H9 (cell line): ENCODE measurements around the gene GAL3ST2. TPM values are rescaled to one million over a fixed set of nuclear protein-coding genes. Genes with fewer than 3 reads are reported as not detected.

ENCODE experiments used
- DNase-seq: peaks from one replicate; pipeline ENCODE4 v3.0.0-alpha.2; 2017
- H2AFZ ChIP-seq: one replicate; pipeline ENCODE4 v1.6.1; 2013; ENCODE audit warnings: mild to moderate bottlenecking, low read length, control low read depth, moderate library complexity
- H2AK5ac ChIP-seq: 2 replicates; pipeline ENCODE4 v1.6.1; 2013; ENCODE audit warnings: low read length, control low read depth, mixed read lengths; ENCODE audit not compliant: insufficient read length
- H2BK120ac ChIP-seq: one replicate; pipeline ENCODE4 v1.6.1; 2013; ENCODE audit warnings: low read depth, mild to moderate bottlenecking, low read length, control low read depth, inconsistent platforms; ENCODE audit not compliant: poor library complexity, severe bottlenecking
- H2BK12ac ChIP-seq: 2 replicates; pipeline ENCODE4 v1.6.1; 2013; ENCODE audit warnings: low read length, control low read depth, mixed read lengths, low read depth; ENCODE audit not compliant: insufficient read length
- H2BK15ac ChIP-seq: 2 replicates; pipeline ENCODE4 v1.6.1; 2013; ENCODE audit warnings: low read depth, low read length, control low read depth
- H2BK20ac ChIP-seq: one replicate; pipeline ENCODE4 v1.6.1; 2013; ENCODE audit warnings: low read depth, mild to moderate bottlenecking, low read length, control low read depth, inconsistent platforms; ENCODE audit not compliant: poor library complexity, severe bottlenecking
- H2BK5ac ChIP-seq: 2 replicates; pipeline ENCODE4 v1.6.1; 2013; ENCODE audit warnings: low read length, control low read depth, mixed read lengths; ENCODE audit not compliant: insufficient read length
- H3K14ac ChIP-seq: 2 replicates; pipeline ENCODE4 v1.6.1; 2013; ENCODE audit warnings: low read length, control low read depth; ENCODE audit not compliant: insufficient read depth
- H3K18ac ChIP-seq: 2 replicates; pipeline ENCODE4 v1.6.1; 2013; ENCODE audit warnings: low read depth, mild to moderate bottlenecking, mixed read lengths, low read length, control low read depth; ENCODE audit not compliant: insufficient read length
- H3K23ac ChIP-seq: 2 replicates; pipeline ENCODE4 v1.6.1; 2013; ENCODE audit warnings: low read length, control low read depth, mixed read lengths, low read depth; ENCODE audit not compliant: insufficient read length
- H3K23me2 ChIP-seq: 2 replicates; pipeline ENCODE4 v1.6.1; 2013; ENCODE audit warnings: low read depth, mild to moderate bottlenecking, mixed read lengths, low read length, control low read depth; ENCODE audit not compliant: insufficient read length, poor library complexity, severe bottlenecking
- H3K27ac ChIP-seq: 2 replicates; pipeline ENCODE4 v1.5.1; 2013; ENCODE audit warnings: low read length, control low read depth, mixed read lengths, low read depth; ENCODE audit not compliant: insufficient read length
- H3K27me3 ChIP-seq: 2 replicates; pipeline ENCODE4 v1.6.1; 2013; ENCODE audit warnings: low read length, control low read depth, inconsistent platforms; ENCODE audit not compliant: insufficient read depth
- H3K4ac ChIP-seq: 2 replicates; pipeline ENCODE4 v1.6.1; 2013; ENCODE audit warnings: low read depth, mild to moderate bottlenecking, control low read depth, inconsistent platforms, low read length, moderate library complexity
- H3K4me1 ChIP-seq: 2 replicates; pipeline ENCODE4 v1.6.1; 2013; ENCODE audit warnings: low read length, control low read depth, inconsistent platforms; ENCODE audit not compliant: insufficient read depth
- H3K4me2 ChIP-seq: 2 replicates; pipeline ENCODE4 v1.6.1; 2013; ENCODE audit warnings: low read length, control low read depth, mixed read lengths; ENCODE audit not compliant: insufficient read length, insufficient read depth
- H3K56ac ChIP-seq: 2 replicates; pipeline ENCODE4 v1.6.1; 2013; ENCODE audit warnings: low read depth, mild to moderate bottlenecking, mixed read lengths, low read length, control low read depth; ENCODE audit not compliant: insufficient read length
- H3K79me1 ChIP-seq: 2 replicates; pipeline ENCODE4 v1.6.1; 2013; ENCODE audit warnings: low read depth, mild to moderate bottlenecking, moderate library complexity, low read length, control low read depth, inconsistent platforms; ENCODE audit not compliant: insufficient read depth, poor library complexity, severe bottlenecking
- H3K79me2 ChIP-seq: 2 replicates; pipeline ENCODE4 v1.6.1; 2013; ENCODE audit warnings: low read length, control low read depth, inconsistent platforms; ENCODE audit not compliant: insufficient read depth
- H3K9ac ChIP-seq: 2 replicates; pipeline ENCODE4 v1.6.1; 2013; ENCODE audit warnings: low read length, control low read depth, mixed read lengths; ENCODE audit not compliant: insufficient read length; ENCODE audit errors: extremely low read depth
- H3K9me3 ChIP-seq: one replicate; pipeline ENCODE4 v1.6.1; 2013; ENCODE audit warnings: low read depth, low read length, inconsistent platforms; ENCODE audit not compliant: control insufficient read depth
- H3T11ph ChIP-seq: one replicate; pipeline ENCODE4 v1.6.1; 2013; ENCODE audit warnings: mild to moderate bottlenecking, low read length, control low read depth, inconsistent platforms
- H4K20me1 ChIP-seq: one replicate; pipeline ENCODE4 v1.6.1; 2013; ENCODE audit not compliant: control insufficient read depth, insufficient read length, insufficient read depth
- H4K5ac ChIP-seq: 2 replicates; pipeline ENCODE4 v1.6.1; 2013; ENCODE audit warnings: low read depth, mild to moderate bottlenecking, mixed read lengths, low read length, control low read depth; ENCODE audit not compliant: insufficient read length
- H4K8ac ChIP-seq: replicated peaks from 2 replicates; pipeline ENCODE4 v1.6.1; 2013; ENCODE audit warnings: low read length, control low read depth, mixed read lengths, low read depth; ENCODE audit not compliant: insufficient read length
- H4K91ac ChIP-seq: 2 replicates; pipeline ENCODE4 v1.6.1; 2013; ENCODE audit warnings: low read depth, mild to moderate bottlenecking, moderate library complexity, mixed read lengths, low read length, control low read depth; ENCODE audit not compliant: insufficient read length
- H3K27ac Mint-ChIP-seq, 3 experiments: 2 replicates in 2 of 3; 3 replicates in 1 of 3; pipeline ENCODE4 v1.8.0; 2020 to 2021; ENCODE audit warnings: mixed read lengths in 3 of 3, mild to moderate bottlenecking in 1 of 3, moderate library complexity in 1 of 3
- H3K27me3 Mint-ChIP-seq: 2 replicates; pipeline ENCODE4 v1.8.0; 2021; ENCODE audit warnings: low read depth, mild to moderate bottlenecking, moderate library complexity, mixed read lengths
- H3K36me3 Mint-ChIP-seq, 3 experiments: 2 replicates in 2 of 3; 3 replicates in 1 of 3; pipeline ENCODE4 v1.8.0; 2020 to 2021; ENCODE audit warnings: low read depth in 3 of 3, mixed read lengths in 3 of 3; ENCODE audit not compliant: insufficient read depth in 1 of 3
- H3K4me1 Mint-ChIP-seq, 2 experiments: 2 replicates each; pipeline ENCODE4 v1.8.0; 2020; ENCODE audit warnings: mixed read lengths in 2 of 2
- H3K4me3 Mint-ChIP-seq, 2 experiments: 2 replicates in 1 of 2; 3 replicates in 1 of 2; pipeline ENCODE4 v1.8.0; 2020 to 2021; ENCODE audit warnings: mild to moderate bottlenecking in 2 of 2, mixed read lengths in 2 of 2, moderate library complexity in 1 of 2
- H3K9me3 Mint-ChIP-seq, 2 experiments: 2 replicates in 1 of 2; 3 replicates in 1 of 2; pipeline ENCODE4 v1.8.0; 2020; ENCODE audit warnings: mild to moderate bottlenecking in 2 of 2, mixed read lengths in 2 of 2, moderate library complexity in 1 of 2
- CTCF ChIP-seq: fragments of 200-600 bp; sonication (generic); conservative IDR thresholded peaks from 3 replicates; pipeline ENCODE4 v1.8.0; 2021; ENCODE audit warnings: antibody characterized with exemption, mild to moderate bottlenecking
- WGBS: extraction: QIAGEN DNeasy Blood & Tissue Kit; methylation state at CpG from one replicate; pipeline ENCODE4 v1.1.7; 2013; ENCODE audit warnings: missing lambda C conversion rate, low lambda C conversion rate, mixed read lengths; ENCODE audit not compliant: insufficient read length; ENCODE audit errors: extremely low coverage; 5-methylcytosine and 5-hydroxymethylcytosine counted together
- total RNA-seq: library from RNA; stranded (reverse); gene quantifications from 2 replicates; pipeline ENCODE4 v1.2.1, GENCODE V29; 2021

GAL3ST2 gene
- total RNA-seq, 1 experiment from 2014 or later = 0.33 TPM

DNA sequence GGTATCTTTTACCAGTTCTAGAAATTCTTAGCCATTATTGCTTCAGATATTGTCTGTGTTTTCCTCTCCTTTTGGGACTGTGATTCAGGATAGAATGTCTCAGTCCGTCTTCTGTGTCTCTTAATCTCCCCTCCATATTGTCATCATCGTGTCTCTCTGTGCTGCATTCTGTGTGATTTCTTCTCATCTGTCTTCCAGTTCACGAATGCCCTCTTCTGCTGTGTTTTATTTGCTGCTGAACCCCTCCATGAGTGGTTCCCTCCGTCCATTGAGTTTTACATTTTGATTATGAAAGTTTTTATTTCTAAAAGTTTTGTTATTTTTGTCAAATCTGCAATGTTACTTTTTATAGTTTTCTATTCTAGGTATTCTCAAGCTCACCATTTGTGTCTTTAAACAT is 30.5 kb upstream of the GAL3ST2 start:
- Histone ChIP-seq H3K4ac (no peak overlapping the region), H4K5ac (no peak overlapping the region), H3K9ac (no peak overlapping the region), H3K4me1 (no peaks in the 10 kb centered on the region), H4K91ac (no peak overlapping the region), H2BK15ac (no peak overlapping the region), H3K18ac (no peak overlapping the region), H2BK20ac (no peak overlapping the region), H3K27me3 (no peaks in the 10 kb centered on the region), H3K79me1 (no peaks in the 10 kb centered on the region), H3K14ac (no peak overlapping the region), H3K23me2 (no peaks in the 10 kb centered on the region), H3T11ph (no peak overlapping the region), H3K23ac (no peak overlapping the region), H4K20me1 (no peaks in the 10 kb centered on the region), H2BK5ac (no peak overlapping the region), H3K4me2 (no peak overlapping the region), H2BK12ac (no peak overlapping the region), H2AK5ac (no peak overlapping the region), H3K27ac (no peak overlapping the region), H3K56ac (no peak overlapping the region), H3K79me2 (no peaks in the 10 kb centered on the region), H2BK120ac (no peak overlapping the region), H2AFZ (no peak overlapping the region), H4K8ac (no peak overlapping the region), H3K9me3 (no peaks in the 10 kb centered on the region)
- no peak for TF ChIP-seq CTCF
- DNase-seq = no peak
- H3K4me3 Mint-ChIP-seq = no peak overlapping the region
- WGBS = no CpG with 5 or more reads among the region's 4 CpGs
- no peaks in the 10 kb centered on the region for H3K27me3 Mint-ChIP-seq
- no peaks in the 10 kb centered on the region for H3K4me1 Mint-ChIP-seq
- H3K36me3 Mint-ChIP-seq = peaks cover 24 to 40% (median 39%) of the 10 kb centered on the region in 3 experiments; a peak in 6 of 7 replicates
- H3K27ac Mint-ChIP-seq = no peak overlapping the region
- no peaks in the 10 kb centered on the region; a peak in 2 of 5 replicates for H3K9me3 Mint-ChIP-seq
